ENCODE results near the gene RIPK4.

DNA sequence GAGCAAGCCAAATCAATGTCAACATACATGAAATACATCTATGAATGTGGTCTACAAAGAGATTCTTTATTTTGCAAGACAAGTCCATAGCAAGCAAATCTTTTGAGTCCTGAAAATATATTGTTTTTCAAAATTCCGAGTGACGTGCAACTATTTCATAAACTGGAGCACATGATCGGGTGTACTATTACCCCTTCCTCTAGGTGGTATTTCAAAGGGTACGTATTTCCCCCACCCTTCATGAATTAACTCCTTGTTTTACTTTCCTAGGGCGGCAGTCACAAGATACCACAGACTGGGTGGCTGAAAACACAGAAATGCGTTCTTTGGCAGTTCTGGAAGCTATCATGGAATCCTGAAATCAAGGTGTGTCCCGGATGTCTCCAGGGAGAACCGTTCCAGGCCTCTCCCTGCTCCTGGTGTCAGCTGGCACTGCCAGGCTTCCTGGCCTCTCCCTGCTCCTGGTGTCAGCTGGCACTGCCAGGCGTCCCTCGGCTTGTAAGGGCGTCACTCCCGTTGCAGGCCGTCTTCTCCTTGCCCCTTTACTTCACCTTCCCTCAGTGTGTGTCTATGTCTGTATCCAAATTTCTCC is 55.3 kb downstream of the RIPK4 start:
- TF ChIP-seq, protein P1, sequence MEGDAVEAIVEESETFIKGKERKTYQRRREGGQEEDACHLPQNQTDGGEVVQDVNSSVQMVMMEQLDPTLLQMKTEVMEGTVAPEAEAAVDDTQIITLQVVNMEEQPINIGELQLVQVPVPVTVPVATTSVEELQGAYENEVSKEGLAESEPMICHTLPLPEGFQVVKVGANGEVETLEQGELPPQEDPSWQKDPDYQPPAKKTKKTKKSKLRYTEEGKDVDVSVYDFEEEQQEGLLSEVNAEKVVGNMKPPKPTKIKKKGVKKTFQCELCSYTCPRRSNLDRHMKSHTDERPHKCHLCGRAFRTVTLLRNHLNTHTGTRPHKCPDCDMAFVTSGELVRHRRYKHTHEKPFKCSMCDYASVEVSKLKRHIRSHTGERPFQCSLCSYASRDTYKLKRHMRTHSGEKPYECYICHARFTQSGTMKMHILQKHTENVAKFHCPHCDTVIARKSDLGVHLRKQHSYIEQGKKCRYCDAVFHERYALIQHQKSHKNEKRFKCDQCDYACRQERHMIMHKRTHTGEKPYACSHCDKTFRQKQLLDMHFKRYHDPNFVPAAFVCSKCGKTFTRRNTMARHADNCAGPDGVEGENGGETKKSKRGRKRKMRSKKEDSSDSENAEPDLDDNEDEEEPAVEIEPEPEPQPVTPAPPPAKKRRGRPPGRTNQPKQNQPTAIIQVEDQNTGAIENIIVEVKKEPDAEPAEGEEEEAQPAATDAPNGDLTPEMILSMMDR (IDR thresholded peaks at IDR 0.05) = no peak
- no peak for TF ChIP-seq ZFX (IDR thresholded peaks at IDR 0.05; ENCODE audit: borderline replicate concordance)

Measured in 22Rv1 (cell line).